Measurements from ENCODE around the gene MATCAP1. TPM values are rescaled to one million over a fixed set of nuclear protein-coding genes. Genes with fewer than 3 reads are reported as not detected.

Gene MATCAP1
- total RNA-seq, 1 experiment from 2014 or later = 7.0 TPM

- peak; percentile 36 for DNase-seq (ENCODE audit: low read depth)
Observed at GRCh38 chr16:67158637-67159600, 24.8 kb downstream of the MATCAP1 start.

- DNase-seq (ENCODE audit: low read depth) = no peak
Observed at GRCh38 chr16:67157892-67158635, 25.7 kb downstream of the MATCAP1 start.

GRCh38 chr16:67157106-67157748 lies 26.5 kb downstream of the MATCAP1 start:
- no peak for DNase-seq (ENCODE audit: low read depth)

- no peak for DNase-seq (ENCODE audit: low read depth)
Observed at GRCh38 chr16:67156143-67156844, 27.5 kb downstream of the MATCAP1 start.

- DNase-seq (ENCODE audit: low read depth) = peak; percentile 32
Observed at GRCh38 chr16:67155295-67156142, 28.2 kb downstream of the MATCAP1 start.

- DNase-seq (ENCODE audit: low read depth) = no peak
Observed at GRCh38 chr16:67154578-67155294, 29.0 kb downstream of the MATCAP1 start.

- no peak for DNase-seq (ENCODE audit: low read depth)
Observed at GRCh38 chr16:67151431-67152097, 32.2 kb downstream of the MATCAP1 start.

GRCh38 chr16:67150833-67151396 lies 32.8 kb downstream of the MATCAP1 start, which contains the start of gene B3GNT9:
TSS of gene B3GNT9 (minus strand) at chr16:67150998. CDS start at chr16:67150485, 513 bp downstream.
- DNase-seq (ENCODE audit: low read depth) = peak; percentile 26

GRCh38 chr16:67150047-67150832 lies 33.5 kb downstream of the MATCAP1 start:
- no peak for DNase-seq (ENCODE audit: low read depth)

- DNase-seq (ENCODE audit: low read depth) = no peak
Observed at GRCh38 chr16:67149276-67150046, 34.3 kb downstream of the MATCAP1 start.

GRCh38 chr16:67148656-67149275 lies 35.0 kb downstream of the MATCAP1 start:
- DNase-seq (ENCODE audit: low read depth) = no peak

GRCh38 chr16:67148221-67148620 lies 35.5 kb downstream of the MATCAP1 start:
- DNase-seq (ENCODE audit: low read depth) = no peak

GRCh38 chr16:67147437-67148140 lies 36.2 kb downstream of the MATCAP1 start:
- DNase-seq (ENCODE audit: low read depth) = no peak

- no peak for DNase-seq (ENCODE audit: low read depth)
Observed at GRCh38 chr16:67146523-67147357, 37.0 kb downstream of the MATCAP1 start.

- DNase-seq (ENCODE audit: low read depth) = no peak
Observed at GRCh38 chr16:67145746-67146145, 38.0 kb downstream of the MATCAP1 start.

Data from HT1080 (cell line).